Nucleus accumbens (tissue), 56 donors: Measurements from ENCODE around the gene BOLA3.
"Not testable (repeated sequence)": the region's sequence is repeated elsewhere in the genome, so short reads cannot be mapped to it uniquely, and the experiment has no call there.

ENCODE experiments used
- DNase-seq, 56 donors: peaks; one replicate each; lab custom pipeline; 2025; lab: John Stamatoyannopoulos, UW

The BOLA3 gene

GRCh38 chr2:74147727-74148456, at the start of gene BOLA3:
Gene BOLA3, minus strand, starts transcription at chr2:74147912. Its CDS starts 38 bp downstream, at chr2:74147874.
- peak in 54 of 56 donors; percentile 46 to 89 (median 77) for DNase-seq

- no peak for DNase-seq
These were observed 49.3 kb upstream of the BOLA3 start for GRCh38 chr2:74197049-74197448.

- no peak for DNase-seq
These were observed 47.1 kb upstream of the BOLA3 start for GRCh38 chr2:74194799-74195198.

GRCh38 chr2:74191596-74192380, 44.1 kb upstream of the BOLA3 start:
- no peak for DNase-seq

- DNase-seq: no peak
These were observed 41.0 kb upstream of the BOLA3 start for GRCh38 chr2:74188696-74189095.

- no peak for DNase-seq
These were observed 40.4 kb upstream of the BOLA3 start for GRCh38 chr2:74188018-74188601.

GRCh38 chr2:74186706-74187105, 39.0 kb upstream of the BOLA3 start:
- DNase-seq: not testable (repeated sequence)

GRCh38 chr2:74186038-74186437, 38.3 kb upstream of the BOLA3 start:
- DNase-seq: peak in 12 of 56 donors; percentile 2 to 36 (median 9)

GRCh38 chr2:74183878-74184277, 36.2 kb upstream of the BOLA3 start:
- no peak for DNase-seq

GRCh38 chr2:74181739-74182138, 34.0 kb upstream of the BOLA3 start:
- peak in 20 of 56 donors; percentile 2 to 45 (median 19) for DNase-seq

GRCh38 chr2:74179063-74179865, 31.6 kb upstream of the BOLA3 start:
- DNase-seq: peak in 3 of 56 donors; percentile 13 to 30 (median 27)

GRCh38 chr2:74178211-74179062, 30.7 kb upstream of the BOLA3 start, which contains the start of gene MOB1A:
Gene MOB1A, minus strand, starts transcription at chr2:74178879. Its CDS starts 205 bp downstream, at chr2:74178674.
- peak; percentile 53 to 99 (median 95) for DNase-seq

GRCh38 chr2:74177696-74178095, 30.0 kb upstream of the BOLA3 start:
- no peak for DNase-seq

- DNase-seq: no peak
These were observed 27.2 kb upstream of the BOLA3 start for GRCh38 chr2:74174909-74175308.

GRCh38 chr2:74168739-74169138, 21.0 kb upstream of the BOLA3 start:
- no peak for DNase-seq

GRCh38 chr2:74164761-74165160, 17.0 kb upstream of the BOLA3 start:
- DNase-seq: no peak

- DNase-seq: no peak
These were observed 15.2 kb upstream of the BOLA3 start for GRCh38 chr2:74162951-74163350.

GRCh38 chr2:74155830-74156229, 8.1 kb upstream of the BOLA3 start:
- DNase-seq: no peak

GRCh38 chr2:74152954-74153353, 5.2 kb upstream of the BOLA3 start:
- no peak for DNase-seq
